Measurements from ENCODE around the gene SLC12A5.

SLC12A5 gene

DNA sequence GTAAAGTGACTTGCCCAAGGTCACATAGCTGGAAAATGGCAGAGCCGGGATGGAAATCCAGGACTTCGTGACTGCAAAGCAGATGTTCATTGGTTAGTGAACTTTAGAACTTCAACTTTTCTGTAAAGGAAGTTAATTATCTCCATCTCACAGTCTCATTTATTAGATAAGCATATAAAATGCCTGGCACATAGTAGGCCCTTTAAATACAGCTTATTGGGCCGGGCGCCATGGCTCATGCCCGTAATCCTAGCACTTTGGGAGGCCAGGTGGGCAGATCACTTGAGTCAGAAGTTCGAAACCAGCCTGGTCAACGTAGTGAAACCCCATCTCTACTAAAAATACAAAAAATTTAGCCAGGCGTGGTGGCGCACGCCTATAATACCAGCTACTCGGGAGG, 22.1 kb upstream of the SLC12A5 start:
- no peak for DNase-seq

DNA sequence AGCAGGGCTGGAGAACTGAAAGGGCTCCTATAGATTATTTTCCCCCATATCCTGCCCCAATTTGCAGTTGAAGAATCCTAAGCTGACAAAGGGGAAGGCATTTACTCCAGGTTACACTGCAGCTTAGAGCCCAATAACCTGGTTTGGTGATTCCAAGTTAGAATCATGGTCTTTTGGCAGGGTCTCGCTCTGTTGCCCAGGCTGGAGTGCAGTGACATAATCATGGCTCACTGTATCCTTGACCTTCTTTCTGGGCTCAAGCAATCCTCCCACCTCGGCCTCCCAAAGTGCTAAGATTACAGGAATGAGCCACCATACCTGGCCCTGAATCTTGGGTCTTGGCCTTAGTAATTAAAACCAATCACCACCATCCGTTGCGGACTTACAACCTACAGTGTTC, 21.3 kb upstream of the SLC12A5 start:
- DNase-seq = no peak

DNA sequence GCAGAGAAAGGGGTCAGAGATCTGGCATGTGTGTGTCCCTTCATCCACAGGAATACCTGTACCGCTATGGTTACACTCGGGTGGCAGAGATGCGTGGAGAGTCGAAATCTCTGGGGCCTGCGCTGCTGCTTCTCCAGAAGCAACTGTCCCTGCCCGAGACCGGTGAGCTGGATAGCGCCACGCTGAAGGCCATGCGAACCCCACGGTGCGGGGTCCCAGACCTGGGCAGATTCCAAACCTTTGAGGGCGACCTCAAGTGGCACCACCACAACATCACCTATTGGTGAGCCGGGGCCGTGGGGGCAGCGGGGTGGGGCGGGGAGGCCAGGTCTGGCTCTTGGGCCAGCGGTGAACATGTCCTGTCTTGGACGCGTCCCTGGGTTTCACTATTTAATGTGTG, 19.2 kb upstream of the SLC12A5 start:
- DNase-seq = no peak

DNA sequence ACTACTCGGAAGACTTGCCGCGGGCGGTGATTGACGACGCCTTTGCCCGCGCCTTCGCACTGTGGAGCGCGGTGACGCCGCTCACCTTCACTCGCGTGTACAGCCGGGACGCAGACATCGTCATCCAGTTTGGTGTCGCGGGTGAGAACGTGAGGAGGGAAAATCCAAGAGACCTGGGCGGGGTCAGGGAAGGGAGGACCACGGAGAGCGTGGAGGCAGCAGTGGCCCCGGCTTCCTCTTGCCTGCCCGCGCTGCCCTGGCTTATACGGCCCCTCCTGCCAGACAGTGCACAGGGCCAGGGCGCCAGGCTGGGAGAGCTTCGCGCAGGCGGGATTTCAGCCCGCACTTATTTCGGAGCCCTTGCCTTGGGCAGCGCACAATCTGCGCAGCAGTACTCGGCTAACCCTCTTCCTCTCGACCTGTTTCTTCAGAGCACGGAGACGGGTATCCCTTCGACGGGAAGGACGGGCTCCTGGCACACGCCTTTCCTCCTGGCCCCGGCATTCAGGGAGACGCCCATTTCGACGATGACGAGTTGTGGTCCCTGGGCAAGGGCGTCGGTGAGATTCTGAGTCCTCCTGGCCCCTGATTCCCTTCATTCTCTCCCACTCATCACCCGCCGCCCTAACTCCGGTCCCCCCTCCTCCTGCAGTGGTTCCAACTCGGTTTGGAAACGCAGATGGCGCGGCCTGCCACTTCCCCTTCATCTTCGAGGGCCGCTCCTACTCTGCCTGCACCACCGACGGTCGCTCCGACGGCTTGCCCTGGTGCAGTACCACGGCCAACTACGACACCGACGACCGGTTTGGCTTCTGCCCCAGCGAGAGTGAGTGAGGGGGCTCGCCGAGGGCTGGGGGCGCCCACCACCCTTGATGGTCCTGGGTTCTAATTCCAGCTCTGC, 18.3 kb upstream of the SLC12A5 start:
- DNase-seq = no peak

DNA sequence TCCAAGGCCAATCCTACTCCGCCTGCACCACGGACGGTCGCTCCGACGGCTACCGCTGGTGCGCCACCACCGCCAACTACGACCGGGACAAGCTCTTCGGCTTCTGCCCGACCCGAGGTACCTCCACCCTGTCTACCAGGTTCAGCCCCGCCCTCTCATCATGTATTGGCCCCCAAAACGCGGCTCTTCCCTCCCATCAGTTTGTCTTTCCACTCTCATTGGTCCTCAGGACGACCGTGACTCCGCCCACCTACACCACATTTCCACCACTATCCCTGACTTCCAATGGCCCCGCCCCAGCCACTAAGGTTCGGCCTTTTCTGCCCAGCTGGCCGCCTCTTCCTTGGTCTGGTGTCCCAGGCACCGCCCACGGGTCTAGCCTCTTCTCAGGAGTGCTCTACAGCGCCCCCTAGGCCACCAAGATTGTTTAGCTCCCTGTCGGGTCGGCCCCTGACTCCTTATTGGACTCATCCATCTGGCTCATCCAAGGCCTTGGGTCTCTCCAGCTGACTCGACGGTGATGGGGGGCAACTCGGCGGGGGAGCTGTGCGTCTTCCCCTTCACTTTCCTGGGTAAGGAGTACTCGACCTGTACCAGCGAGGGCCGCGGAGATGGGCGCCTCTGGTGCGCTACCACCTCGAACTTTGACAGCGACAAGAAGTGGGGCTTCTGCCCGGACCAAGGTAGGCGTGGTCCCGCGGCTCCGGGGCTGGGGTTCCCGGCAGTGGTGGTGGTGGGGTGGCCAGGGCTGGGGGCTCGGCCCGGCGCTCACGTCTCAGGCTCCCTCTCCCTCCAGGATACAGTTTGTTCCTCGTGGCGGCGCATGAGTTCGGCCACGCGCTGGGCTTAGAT, 17.2 kb upstream of the SLC12A5 start:
- DNase-seq = no peak

DNA sequence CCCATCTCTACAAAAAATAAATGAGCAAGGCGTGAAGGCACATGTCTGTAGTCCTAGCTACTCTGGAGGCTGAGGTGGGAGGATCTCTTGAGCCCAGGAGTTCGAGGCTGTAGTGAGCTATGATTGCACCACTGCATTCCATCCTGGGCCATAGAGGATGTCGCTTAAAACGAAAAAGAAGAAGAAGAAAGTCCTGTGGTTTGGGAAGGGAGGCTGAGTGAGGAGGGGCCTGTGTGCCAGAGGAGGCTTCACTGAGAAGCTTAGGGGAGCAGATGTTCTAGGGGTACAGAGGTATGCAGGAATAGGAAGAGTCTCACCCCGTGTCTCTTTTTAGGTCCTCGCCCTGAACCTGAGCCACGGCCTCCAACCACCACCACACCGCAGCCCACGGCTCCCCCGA, 16.1 kb upstream of the SLC12A5 start:
- no peak for DNase-seq

DNA sequence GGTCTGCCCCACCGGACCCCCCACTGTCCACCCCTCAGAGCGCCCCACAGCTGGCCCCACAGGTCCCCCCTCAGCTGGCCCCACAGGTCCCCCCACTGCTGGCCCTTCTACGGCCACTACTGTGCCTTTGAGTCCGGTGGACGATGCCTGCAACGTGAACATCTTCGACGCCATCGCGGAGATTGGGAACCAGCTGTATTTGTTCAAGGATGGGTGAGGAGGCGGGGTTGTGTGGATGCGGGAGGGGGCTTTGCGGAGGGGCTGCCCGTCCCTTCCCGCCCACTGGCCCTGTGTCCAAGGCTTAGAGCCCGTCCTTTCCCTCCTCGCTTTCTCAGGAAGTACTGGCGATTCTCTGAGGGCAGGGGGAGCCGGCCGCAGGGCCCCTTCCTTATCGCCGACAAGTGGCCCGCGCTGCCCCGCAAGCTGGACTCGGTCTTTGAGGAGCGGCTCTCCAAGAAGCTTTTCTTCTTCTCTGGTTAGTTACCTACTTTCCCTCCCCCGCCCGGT, 15.6 kb upstream of the SLC12A5 start:
- no peak for DNase-seq

DNA sequence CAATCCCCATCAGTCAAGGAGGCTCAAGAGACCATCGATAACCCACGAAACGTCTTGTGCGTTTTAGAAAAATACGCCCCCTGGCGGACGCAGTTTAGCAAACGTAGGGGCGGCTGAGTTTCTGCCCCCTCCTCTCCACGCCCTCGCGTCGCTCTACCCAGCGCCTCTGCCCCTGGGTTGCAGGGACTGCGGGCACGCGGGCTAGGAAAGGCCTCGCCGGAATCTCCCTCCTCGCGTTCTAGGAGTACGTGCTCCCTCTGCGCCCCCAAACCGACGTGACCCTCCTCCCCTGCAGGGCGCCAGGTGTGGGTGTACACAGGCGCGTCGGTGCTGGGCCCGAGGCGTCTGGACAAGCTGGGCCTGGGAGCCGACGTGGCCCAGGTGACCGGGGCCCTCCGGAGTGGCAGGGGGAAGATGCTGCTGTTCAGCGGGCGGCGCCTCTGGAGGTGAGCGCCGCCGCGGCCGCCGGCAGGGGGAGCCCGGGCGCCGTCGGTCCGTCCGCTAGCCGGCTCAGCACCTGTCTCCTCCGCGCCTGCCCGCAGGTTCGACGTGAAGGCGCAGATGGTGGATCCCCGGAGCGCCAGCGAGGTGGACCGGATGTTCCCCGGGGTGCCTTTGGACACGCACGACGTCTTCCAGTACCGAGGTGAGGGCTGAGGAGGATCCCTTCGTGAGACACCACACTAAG, 15.0 kb upstream of the SLC12A5 start:
- no peak for DNase-seq

DNA sequence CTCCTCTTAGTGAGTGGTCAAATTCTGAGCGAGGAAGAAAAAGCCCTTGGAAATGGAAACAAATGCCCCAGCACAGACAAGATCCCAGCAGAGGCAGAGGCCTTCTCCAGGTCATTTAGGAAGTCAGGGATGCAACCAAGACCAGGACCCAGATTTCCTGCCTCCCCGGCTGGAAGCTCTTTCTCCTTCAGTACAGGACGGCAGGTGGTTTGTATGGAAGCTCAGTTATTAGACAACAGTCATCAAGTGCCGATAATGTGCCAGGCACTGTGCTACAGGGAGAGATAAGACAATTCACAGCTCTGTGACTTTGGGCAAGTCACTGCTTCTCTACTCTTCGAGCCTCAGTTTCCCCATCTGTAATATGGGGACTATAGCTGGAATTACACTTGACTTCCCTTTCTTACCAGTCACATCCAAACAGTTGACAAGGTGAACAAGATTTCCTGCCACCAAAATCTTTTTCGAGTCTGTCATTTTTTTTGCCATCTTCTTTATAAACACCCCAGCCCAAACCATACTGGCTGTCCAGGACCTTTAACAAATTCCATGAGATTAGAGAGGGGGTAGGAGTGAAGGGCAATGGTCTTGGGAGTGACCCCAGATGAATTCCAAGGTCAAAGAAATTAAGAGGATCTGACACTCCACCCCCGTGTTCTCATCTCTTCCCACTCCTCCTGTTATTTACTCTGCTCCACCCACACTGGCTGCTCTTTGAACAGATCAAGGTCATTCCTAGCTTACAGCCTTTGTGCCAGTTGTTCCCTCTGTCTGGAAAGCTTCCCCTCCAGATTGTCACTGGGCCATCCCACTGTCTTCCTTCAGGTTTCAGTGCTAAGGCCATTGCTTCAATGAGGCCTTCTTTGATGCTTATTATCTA, 14.3 kb upstream of the SLC12A5 start:
- no peak for DNase-seq

DNA sequence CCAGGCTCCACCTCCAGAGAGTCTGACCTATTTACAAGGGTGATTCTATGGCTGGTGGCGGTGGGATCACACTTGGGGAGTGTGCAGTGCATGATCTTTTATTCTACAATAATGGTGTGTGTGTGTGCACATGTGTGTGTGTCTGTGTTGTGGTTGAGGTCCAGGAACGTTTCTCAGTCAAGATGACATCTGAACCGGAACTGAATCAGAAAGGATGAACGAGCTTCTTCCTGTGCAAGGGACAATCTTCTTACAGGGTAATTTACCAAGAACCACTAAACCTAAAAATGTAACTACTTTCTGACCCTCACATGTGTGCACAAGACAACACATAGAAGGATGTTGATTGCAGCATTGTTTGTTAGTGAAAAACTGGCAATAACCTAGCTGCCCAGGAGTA, 11.7 kb upstream of the SLC12A5 start:
- no peak for DNase-seq

DNA sequence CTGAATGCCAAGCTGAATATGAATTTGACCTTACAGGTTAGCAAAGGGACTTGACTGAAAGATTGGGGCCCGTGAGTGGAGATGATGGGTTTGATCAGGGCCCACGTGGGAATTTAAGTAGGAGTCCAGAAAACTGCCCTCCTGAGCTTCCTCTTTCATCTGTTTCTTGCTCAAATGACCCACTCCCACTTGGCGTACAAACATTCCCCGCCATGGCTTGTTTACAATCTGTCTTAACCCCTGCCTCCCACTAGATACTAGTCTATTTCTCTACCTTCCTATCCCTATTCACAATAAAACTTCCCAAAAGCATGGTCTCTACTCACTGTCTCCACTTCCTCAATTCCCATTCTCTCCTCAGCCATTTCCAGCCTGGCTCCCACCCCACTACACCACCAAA, 10.9 kb upstream of the SLC12A5 start:
- no peak for DNase-seq

DNA sequence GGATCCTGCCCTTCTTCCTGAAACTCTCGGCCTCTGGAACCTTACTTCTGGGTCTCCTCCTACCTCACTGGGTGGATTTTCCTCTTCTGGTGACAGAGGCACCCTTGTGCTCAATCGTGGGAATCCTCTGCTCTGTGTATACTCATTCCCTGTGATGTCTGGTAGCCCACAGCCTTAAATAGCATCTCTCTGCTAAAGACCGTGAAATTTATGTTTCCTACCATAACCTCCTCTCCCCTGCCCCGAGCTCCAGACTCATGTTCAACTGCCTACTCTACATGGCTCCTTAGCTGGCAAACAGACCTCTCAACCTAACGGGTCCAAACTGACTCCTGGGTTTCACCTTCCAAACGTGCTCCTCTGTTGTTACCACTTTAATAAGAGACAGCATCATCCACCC, 10.4 kb upstream of the SLC12A5 start:
- DNase-seq = no peak

DNA sequence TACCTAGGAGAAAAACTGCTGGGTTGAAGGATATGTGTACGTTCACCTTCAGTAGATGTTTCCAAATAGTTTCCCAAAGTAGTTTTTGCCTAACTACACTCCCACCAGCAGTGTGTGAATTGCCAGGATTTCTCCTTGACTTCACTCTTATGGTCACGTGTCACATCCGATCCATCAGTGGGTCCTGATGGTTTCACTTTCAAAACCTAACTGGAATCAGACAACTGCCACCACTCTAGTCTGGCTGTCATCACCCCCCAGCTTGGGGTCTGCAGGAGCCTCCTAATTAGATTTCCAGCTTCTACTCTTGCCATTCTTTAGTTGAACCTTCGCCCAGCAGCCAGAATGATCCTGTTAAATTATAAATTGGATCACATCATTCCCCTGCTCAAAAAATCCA, 8.5 kb upstream of the SLC12A5 start:
- no peak for DNase-seq

DNA sequence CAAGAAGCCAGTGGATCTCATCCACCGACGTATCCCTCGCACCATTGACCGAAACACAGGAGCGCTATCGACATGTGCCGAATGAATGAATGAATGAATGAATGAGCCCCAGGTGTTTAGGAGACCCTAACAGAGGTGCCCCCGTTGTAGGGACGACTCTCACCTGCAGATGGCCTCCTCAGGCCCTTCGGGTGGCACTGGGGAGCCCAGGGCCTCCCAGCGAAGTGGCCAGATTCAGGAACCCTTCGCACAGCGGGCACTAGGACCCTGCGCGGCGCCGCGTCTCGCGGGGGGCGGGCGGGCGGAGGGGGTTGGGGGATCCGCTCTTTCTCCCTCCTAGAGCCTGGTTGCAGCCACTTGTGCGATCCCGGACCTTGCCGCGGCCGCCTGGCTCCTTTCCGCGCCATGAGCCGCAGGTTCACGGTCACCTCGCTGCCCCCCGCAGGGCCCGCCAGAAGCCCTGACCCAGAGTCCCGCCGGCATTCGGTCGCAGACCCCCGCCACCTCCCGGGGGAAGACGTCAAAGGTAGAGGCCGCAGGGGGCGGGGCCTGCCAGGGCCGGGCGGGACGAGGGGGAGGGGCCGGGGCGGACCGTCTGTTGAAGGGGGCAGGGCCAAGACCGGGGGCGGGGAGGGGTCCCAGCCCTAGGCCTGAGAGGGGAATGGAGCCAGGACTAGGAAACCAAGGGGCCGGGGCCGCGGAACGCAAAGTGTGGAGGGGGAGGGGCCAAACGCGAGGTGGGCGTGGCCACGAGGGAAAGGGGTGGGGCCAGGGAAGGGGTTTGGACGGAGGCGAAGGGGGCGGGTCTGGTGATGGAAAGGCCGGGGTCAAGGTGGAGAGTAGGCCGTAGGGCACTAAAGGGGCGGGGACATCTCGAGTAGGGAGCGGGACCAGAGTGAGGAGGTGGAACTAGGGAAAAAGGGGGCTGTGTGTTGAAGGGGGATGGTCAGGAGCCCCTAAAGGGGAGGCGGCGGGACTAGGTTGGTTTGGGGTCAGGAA, 7.4 kb upstream of the SLC12A5 start:
- peak; percentile 90 for DNase-seq

DNA sequence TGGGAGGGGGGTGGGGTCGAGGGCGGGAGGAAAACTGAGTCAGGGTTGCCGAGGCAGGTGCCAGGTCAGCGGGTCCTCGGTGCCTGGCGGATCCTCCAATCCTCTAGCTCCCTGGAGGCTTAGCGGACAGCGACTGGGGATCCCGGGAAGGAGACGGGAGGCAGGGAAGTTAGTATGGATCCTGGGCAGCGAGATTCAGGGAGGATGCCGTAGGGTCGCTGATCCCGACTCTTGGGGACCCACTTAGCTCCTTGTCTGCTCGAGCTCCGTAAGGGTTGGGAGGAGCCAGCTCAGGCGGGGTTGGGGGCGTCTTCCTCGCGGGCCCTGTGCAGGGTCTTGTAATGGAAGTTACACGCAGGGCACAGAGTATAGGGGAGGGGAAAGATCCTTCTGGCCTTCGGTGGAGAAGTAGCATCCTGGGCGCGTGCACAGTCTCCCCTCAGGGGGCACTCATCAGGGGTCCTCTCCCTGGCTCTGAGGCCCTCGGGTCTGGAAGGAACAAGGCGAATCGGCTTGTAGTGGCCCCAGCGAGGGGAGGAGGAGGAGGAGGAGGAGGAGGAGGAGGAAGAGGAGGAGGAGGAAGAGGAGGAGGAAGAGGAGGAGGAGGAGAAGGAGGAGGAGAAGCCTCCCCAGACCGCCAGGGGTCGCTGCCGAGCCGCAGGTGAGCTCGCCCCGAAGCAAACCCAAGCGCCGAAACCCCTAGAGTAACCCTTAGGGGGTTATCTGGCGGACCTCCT, 6.4 kb upstream of the SLC12A5 start:
- DNase-seq = peak; percentile 45

DNA sequence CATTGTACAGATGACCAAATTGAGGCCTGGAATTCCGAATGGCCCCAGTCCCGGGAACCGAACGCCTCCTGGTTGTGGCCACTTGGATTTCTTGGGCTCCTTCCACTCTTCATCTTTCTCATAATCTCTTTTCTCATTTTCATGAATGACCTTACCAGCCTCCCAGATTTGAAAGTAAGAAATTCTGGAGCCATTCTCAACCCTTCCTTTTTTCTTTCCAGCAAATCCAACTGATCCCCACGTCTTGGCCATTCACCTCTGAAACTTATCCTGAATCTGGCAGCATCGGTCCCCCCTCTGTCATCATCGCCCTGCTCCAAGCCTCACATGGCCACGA, 5.9 kb upstream of the SLC12A5 start:
- no peak for DNase-seq

DNA sequence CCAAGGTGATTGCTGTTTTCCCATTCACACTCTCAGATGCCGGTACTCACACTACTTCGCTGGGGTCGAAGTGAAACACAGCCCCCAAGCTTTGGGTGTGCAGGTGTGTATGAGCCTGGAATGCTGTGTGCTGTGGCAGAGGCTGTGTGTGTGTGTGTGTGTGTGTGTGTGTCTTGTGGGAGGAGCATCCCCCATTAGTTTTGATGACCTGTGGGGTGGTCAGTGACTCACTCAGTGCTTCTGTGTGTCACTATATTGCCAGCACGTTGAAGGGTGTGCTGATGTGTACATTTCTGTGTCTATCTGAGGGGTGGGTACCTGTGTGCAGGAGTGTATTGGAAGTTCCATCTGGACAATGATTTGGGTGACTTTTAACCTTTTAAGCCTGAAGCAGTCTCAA, 5.0 kb upstream of the SLC12A5 start:
- DNase-seq = no peak

DNA sequence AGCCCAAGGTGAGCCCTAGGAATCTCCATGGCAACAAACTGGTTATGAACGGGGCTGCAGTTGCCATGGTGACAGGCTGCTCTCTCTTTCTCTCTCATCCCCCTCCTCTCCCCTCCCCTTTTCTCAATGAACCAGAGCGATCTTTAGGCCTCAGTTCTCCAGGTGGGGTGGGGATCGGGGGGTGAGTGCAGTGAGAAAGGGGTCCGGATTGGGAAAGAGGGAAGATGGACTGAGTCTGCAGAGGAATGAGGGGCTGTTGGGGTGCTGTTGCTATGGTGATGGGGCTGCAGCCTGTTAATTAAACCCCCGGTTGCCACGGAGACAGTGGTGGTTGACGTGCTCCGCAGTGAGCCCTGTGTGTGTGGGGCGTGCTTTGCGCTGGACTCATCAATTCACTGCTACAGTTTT, 3.6 kb upstream of the SLC12A5 start:
- DNase-seq = no peak

DNA sequence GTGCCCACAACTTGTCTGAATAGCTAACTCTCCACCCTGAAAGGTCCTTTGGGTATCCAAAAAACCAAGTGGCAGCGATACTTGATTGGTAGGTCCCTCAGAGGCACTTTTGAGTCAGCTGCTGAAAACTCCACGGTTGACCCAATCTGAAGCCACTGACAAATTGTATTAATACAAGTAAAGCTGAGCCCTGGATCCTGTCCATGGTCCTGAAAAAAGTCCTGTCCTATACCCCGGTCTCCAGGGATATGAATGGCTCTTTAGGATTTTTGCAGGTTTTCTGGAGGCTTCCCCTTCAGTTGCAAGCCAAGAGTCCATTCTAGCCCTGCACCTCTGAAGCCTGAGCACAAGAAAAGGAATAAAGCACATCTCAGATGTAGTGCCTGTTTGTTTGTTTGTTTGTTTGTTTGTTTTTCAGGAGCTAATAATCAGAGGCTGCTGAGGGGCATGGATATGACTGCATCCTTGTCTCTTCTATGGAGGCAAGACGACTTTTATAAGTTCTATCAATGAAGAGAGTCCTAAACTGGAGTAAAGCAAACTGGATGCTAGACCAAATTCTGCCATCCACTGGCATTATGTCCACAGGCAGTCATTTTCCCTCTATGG, 1.7 kb upstream of the SLC12A5 start:
- DNase-seq = no peak

DNA sequence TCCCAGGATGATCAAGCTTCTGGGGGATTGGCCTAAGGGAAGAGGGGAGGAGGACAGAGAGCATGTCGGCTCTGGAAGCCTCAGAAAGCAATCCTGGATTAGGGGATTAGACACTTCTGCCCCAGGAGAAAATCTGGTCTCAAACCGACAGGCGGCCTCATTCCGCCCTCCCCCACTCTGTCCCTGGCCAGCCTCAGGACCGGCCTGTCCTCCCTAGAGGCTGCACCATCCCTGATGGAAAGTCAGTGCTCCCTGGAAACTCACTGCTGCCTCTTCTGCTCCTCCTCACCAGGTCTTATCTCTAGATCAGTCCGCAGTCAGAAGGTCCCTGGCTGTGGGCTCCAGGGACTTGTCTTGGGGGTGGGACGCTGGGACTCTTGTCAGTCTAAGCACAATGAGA, 905 bp upstream of the SLC12A5 start:
- DNase-seq = no peak
